ENCODE data around the gene EPHA4.

EPHA4 gene

GRCh38 chr2:221551864-221552263, 20.2 kb downstream of the EPHA4 start:
- no peak for DNase-seq (ENCODE audit: low read depth in 1 of 2, low spot score in 1 of 2)
- TF ChIP-seq JUND (IDR thresholded peaks at IDR 0.05; ENCODE audit: low read depth), result no peak
- in situ Hi-C loops (cut with HindIII; ENCODE audit: low pct_unique_long_range_greater_than_20kb, low sequenced_read_pairs), result no loop called here

- DNase-seq (ENCODE audit: low read depth in 1 of 2, low spot score in 1 of 2), result no peak
- in situ Hi-C loops (cut with HindIII; ENCODE audit: low pct_unique_long_range_greater_than_20kb, low sequenced_read_pairs), result no loop called here
- no peak for TF ChIP-seq JUND (IDR thresholded peaks at IDR 0.05; ENCODE audit: low read depth)
Measured at GRCh38 chr2:221549143-221549542, 23.0 kb downstream of the EPHA4 start.

GRCh38 chr2:221546505-221547225, 25.4 kb downstream of the EPHA4 start:
- peak in 1 of 2 experiments; percentile 27 for DNase-seq (ENCODE audit: low read depth in 1 of 2, low spot score in 1 of 2)
- in situ Hi-C loops (cut with HindIII; ENCODE audit: low pct_unique_long_range_greater_than_20kb, low sequenced_read_pairs), result no loop called here
- no peak for TF ChIP-seq JUND (IDR thresholded peaks at IDR 0.05; ENCODE audit: low read depth)

GRCh38 chr2:221541131-221541735, 30.9 kb downstream of the EPHA4 start:
- DNase-seq (ENCODE audit: low read depth in 1 of 2, low spot score in 1 of 2), result no peak
- in situ Hi-C loops (cut with HindIII; ENCODE audit: low pct_unique_long_range_greater_than_20kb, low sequenced_read_pairs), result no loop called here
- no peak for TF ChIP-seq JUND (IDR thresholded peaks at IDR 0.05; ENCODE audit: low read depth)

- no peak for TF ChIP-seq JUND (IDR thresholded peaks at IDR 0.05; ENCODE audit: low read depth)
- in situ Hi-C loops (cut with HindIII; ENCODE audit: low pct_unique_long_range_greater_than_20kb, low sequenced_read_pairs), result no loop called here
- no peak for DNase-seq (ENCODE audit: low read depth in 1 of 2, low spot score in 1 of 2)
Measured at GRCh38 chr2:221539246-221539645, 32.9 kb downstream of the EPHA4 start.

- TF ChIP-seq JUND (IDR thresholded peaks at IDR 0.05; ENCODE audit: low read depth), result no peak
- no peak for DNase-seq (ENCODE audit: low read depth in 1 of 2, low spot score in 1 of 2)
- in situ Hi-C loops (cut with HindIII; ENCODE audit: low pct_unique_long_range_greater_than_20kb, low sequenced_read_pairs), result no loop called here
Measured at GRCh38 chr2:221535824-221536223, 36.3 kb downstream of the EPHA4 start.

- in situ Hi-C loops (cut with HindIII; ENCODE audit: low pct_unique_long_range_greater_than_20kb, low sequenced_read_pairs), result no loop called here
- TF ChIP-seq JUND (IDR thresholded peaks at IDR 0.05; ENCODE audit: low read depth), result no peak
- no peak for DNase-seq (ENCODE audit: low read depth in 1 of 2, low spot score in 1 of 2)
Measured at GRCh38 chr2:221533299-221533698, 38.8 kb downstream of the EPHA4 start.

GRCh38 chr2:221532641-221533040, 39.5 kb downstream of the EPHA4 start:
- no peak for DNase-seq (ENCODE audit: low read depth in 1 of 2, low spot score in 1 of 2)
- TF ChIP-seq JUND (IDR thresholded peaks at IDR 0.05; ENCODE audit: low read depth), result no peak
- in situ Hi-C loops (cut with HindIII; ENCODE audit: low pct_unique_long_range_greater_than_20kb, low sequenced_read_pairs), result no loop called here

GRCh38 chr2:221530653-221531037, 41.5 kb downstream of the EPHA4 start:
- no peak for TF ChIP-seq JUND (IDR thresholded peaks at IDR 0.05; ENCODE audit: low read depth)
- in situ Hi-C loops (cut with HindIII; ENCODE audit: low pct_unique_long_range_greater_than_20kb, low sequenced_read_pairs), result no loop called here
- DNase-seq (ENCODE audit: low read depth in 1 of 2, low spot score in 1 of 2), result no peak

GRCh38 chr2:221529943-221530652, 42.0 kb downstream of the EPHA4 start:
- DNase-seq (ENCODE audit: low read depth in 1 of 2, low spot score in 1 of 2), result peak in 1 of 2 experiments; percentile 10
- TF ChIP-seq JUND (IDR thresholded peaks at IDR 0.05; ENCODE audit: low read depth), result no peak
- in situ Hi-C loops (cut with HindIII; ENCODE audit: low pct_unique_long_range_greater_than_20kb, low sequenced_read_pairs), result no loop called here

- TF ChIP-seq JUND (IDR thresholded peaks at IDR 0.05; ENCODE audit: low read depth), result no peak
- in situ Hi-C loops (cut with HindIII; ENCODE audit: low pct_unique_long_range_greater_than_20kb, low sequenced_read_pairs), result no loop called here
- DNase-seq (ENCODE audit: low read depth in 1 of 2, low spot score in 1 of 2), result no peak
Measured at GRCh38 chr2:221529177-221529942, 42.7 kb downstream of the EPHA4 start.

- TF ChIP-seq JUND (IDR thresholded peaks at IDR 0.05; ENCODE audit: low read depth), result no peak
- in situ Hi-C loops (cut with HindIII; ENCODE audit: low pct_unique_long_range_greater_than_20kb, low sequenced_read_pairs), result no loop called here
- DNase-seq (ENCODE audit: low read depth in 1 of 2, low spot score in 1 of 2), result no peak
Measured at GRCh38 chr2:221527776-221528309, 44.3 kb downstream of the EPHA4 start.

Measured in T47D (cell line).